ENCODE measurements around the gene MS4A15.
"Not testable (repeated sequence)": the region's sequence is repeated elsewhere in the genome, so short reads cannot be mapped to it uniquely, and the experiment has no call there.

MS4A15 gene

GRCh38 chr11:60754887-60755286 is 1.8 kb upstream of the MS4A15 start:
- no peak for DNase-seq (ENCODE audit: low read depth)

- no peak for DNase-seq (ENCODE audit: low read depth)
These were observed 649 bp downstream of the MS4A15 start for GRCh38 chr11:60757231-60757800.

GRCh38 chr11:60758671-60759070 is 2.0 kb downstream of the MS4A15 start:
- DNase-seq (ENCODE audit: low read depth): not testable (repeated sequence)

DNA sequence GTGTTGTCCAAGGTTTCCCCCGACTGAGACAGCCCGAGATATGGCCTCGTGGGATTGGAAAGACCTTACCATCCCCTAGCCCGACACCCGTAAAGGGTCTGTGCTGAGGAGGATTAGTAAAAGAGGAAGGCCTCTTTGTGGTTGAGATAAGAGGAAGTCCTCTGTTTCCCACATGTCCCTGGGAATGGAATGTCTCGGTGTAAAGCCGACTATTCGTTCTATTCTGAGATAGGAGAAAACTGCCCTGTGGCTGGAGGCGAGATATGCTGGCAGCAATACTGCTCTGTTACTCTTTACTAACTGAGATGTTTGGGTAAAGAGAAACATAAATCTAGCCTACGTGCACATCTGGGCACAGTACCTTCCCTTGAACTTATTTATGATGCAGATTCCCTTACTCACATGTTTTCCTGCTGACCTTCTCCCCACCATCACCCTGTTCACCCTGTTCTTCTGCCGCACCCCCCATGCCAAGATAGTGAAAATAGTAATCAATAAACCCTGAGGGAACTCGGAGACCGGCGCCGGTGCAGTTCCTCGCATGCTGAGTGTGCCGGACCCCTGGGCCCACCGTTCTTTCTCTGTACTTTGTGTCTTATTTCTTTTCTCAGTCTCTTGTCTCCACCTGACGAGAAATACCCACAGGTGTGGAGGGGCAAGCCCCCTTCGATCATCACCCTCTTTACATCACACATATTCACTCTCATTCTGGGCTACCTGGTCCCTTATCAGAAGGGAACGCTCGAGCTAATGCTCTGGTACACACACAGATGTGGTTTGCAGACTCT is 3.0 kb downstream of the MS4A15 start:
- DNase-seq (ENCODE audit: low read depth): not testable (repeated sequence)

DNA sequence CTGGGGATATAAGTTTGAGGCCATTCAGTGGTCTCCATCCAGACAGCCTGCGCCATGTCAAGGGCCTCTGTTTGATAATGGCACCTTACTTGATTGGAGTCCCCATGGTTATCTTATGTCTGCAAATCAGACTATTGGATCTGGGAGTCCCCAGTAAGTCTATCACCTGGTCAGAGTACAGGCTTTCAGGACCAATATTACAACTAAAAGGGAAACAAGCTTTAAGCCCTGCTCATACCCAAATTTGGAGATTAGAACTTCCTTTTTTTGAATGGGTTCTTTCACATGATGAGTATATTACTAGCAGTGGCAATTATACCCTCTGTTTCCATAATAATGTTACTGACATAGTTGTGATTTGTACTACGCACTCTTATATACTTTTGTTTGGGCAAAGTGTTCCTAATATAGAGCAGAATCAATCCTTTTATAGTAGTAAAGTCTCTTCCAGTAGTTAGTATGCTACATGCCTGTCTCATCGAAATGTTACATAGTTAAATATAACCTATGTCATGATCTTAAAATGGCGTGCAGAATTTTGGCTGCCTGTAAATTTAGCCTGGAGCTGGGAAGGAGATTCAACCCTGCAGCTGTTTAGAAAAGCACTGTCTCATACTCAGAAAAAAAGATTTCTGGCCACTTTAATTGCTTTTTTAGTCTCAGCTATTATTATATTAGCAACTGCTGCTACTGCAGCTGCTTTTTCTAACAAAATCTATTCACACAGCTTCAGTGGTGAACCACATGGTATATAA is 4.9 kb downstream of the MS4A15 start:
- DNase-seq (ENCODE audit: low read depth): no peak

- DNase-seq (ENCODE audit: low read depth): no peak
These were observed 6.4 kb downstream of the MS4A15 start for GRCh38 chr11:60762851-60763691.

DNA sequence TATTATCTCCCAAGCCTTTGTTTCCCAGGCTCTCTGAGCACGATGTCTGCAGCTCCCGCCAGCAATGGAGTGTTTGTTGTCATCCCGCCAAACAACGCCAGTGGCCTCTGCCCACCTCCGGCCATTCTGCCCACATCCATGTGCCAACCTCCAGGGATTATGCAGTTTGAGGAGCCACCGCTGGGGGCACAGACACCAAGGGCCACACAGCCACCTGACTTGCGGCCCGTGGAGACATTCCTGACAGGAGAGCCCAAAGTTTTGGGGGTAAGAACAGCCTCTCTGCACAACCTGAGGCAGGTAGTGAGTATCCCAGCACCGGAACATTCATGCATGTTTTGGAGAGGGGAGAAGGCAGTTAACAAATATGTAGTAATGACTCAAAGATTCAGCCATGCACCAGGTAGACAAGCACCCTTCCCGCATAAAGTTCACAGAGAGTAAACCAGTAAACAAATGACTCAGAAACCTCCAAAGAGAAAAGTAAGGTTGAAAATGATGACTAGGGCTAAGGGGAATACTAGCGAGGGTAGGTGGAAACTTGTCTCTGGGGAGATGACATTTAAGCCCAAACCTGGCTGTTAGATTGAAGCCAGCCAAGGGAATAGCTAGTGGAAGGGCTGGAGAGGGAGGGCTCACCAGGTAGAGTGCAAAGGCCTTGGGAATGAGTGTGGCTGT is 7.2 kb downstream of the MS4A15 start:
- DNase-seq (ENCODE audit: low read depth): no peak

GRCh38 chr11:60764879-60765278 is 8.2 kb downstream of the MS4A15 start:
- no peak for DNase-seq (ENCODE audit: low read depth)

DNA sequence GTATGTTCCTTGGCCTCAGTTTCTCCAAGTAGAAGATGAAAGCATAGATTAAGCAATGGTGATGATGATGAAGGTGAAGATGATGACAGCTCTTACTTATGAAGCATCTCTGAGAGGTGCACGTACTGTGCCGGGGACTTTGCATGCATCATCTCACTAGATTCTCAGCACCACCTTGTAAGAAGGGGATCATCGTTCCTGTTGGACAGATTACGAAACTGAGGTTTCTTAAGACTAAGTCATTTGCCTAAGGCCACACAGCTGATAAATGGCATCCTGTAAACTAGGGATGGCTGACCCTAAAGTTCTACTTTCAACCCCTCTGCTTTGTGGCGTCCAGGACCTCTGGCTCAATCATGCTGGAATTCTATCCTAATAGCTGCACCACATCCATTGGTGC is 8.7 kb downstream of the MS4A15 start:
- DNase-seq (ENCODE audit: low read depth): no peak

DNA sequence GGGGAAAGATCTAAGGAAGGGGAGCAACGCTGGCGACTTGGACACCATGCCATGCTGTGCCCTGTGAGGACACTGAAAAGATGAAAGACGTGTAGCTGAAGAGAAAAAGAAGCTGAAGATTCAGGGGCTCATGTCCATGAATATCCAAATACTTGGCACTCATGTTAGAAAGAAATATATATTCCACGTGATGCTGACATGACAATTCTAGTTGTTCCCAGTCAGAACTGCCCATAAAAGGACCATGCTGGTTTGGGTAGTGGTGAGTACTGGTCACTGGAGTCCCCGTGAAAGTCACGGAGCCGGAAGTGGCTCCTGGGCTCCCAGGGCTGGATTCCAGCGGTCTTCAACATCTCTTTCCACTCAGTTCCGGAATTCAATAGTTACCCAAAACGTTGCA is 9.9 kb downstream of the MS4A15 start:
- DNase-seq (ENCODE audit: low read depth): no peak

DNA sequence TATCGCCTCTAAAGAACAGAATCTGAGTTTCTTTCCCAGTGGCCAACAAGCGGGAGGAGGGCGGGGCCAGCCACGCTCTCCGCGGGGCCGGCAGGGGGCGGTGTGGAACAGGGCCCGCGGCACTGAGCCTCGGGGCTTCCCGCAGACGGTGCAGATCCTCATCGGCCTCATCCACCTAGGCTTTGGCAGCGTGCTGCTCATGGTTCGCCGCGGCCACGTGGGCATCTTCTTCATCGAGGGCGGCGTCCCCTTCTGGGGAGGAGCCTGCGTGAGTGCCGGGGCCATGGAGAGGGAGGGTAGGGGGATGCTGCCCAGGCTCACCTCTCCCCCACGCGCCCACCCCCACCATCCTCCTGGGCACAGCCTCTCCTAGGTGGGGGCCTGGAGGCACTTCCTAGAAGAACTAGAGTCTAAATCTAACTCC is 10.7 kb downstream of the MS4A15 start:
- no peak for DNase-seq (ENCODE audit: low read depth)

DNA sequence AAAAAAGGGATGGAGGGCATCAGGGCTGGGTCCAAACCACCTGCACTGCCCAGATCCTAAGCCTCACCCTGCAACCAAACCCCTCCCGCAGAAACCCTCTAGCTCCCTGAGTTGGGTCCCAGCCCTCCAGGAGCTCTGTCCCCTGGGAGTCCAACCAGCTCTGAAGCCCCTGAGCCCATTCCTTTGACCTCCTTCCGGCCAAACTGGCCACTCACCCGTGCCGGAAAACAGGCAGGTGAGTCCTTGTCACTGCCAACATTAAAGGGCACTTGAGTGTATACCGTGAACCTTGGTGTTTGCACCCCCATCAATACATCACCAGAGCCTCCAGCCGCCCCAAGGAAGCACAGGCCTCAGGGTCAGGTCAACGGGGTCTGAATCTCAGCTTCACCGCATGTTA is 11.5 kb downstream of the MS4A15 start:
- no peak for DNase-seq (ENCODE audit: low read depth)

DNA sequence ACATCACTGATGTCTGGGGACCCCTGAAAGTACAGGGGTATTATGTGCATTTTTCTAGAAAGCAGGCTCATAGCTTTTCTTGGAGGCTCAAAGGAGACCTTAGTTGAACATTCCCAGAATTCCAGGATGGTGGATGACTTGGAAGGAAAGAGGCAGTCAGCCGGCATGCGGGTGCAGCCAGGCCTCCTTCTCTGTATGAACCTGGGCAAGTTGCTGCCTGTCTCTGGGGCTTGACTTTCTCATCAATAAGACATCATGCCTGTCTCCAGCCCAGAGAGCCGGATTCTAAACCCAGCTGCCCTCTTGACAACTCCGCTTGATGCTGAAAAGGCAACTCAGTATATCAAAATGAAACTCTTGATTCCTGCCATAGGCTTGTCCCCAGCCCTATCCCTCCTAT is 12.6 kb downstream of the MS4A15 start:
- no peak for DNase-seq (ENCODE audit: low read depth)

DNA sequence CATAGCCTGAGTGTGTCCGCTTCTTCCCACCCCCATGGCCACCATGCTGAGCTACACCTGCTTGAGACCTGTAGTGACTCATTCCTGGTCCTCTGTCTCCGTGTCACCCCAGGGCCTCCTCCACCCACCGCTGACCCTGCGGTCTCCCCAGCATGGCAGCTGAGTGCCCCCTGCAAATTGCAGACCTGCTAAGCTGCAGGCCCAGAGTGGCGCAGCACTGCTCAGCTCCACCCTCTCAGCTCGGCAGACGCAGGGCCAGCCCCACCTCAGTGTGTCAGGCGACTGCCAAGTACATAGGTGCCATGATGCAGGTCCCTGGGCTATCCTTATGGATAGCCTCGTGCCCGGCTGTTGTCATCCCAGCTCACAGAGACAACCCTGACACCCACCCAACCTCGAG is 13.1 kb downstream of the MS4A15 start:
- DNase-seq (ENCODE audit: low read depth): no peak

DNA sequence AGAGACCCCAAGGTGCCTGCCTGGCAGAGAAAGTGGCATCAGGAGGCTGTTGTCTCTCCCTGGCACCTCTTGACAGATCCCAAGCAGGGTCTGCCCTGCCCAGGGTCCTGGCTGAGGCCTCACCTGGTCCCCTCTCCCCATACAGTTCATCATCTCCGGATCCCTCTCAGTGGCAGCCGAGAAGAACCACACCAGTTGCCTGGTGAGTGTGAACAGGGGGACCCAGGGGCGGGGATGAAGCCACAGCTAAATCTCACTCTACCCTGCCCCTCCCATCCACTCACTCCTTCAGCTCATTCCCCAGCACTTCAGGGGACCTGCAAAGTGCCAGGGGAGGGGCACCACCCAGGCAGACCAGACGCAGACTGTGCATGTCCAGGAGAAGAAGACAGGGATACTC is 14.5 kb downstream of the MS4A15 start:
- no peak for DNase-seq (ENCODE audit: low read depth)

GRCh38 chr11:60771879-60772525 is 15.3 kb downstream of the MS4A15 start:
- no peak for DNase-seq (ENCODE audit: low read depth)

DNA sequence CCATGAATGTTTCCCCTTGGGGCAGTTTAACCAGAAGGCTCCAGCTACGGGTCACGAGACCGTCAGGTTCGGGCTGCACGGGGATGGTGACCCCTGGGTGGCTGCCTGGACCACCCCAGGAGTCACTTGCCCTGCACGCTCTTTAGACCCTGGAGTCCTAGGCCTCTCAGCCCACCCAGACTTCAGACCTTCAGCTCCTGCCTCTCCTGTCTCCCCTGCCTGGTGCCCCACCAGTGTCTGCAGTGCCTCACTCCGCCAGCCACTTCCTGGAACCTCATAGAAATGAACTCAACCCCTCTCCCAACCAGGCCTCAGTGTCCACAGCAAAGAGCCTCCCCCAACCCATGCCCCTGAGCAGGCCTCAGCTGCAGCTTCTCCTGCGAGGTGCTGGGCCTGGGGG is 16.0 kb downstream of the MS4A15 start:
- DNase-seq (ENCODE audit: low read depth): no peak

DNA sequence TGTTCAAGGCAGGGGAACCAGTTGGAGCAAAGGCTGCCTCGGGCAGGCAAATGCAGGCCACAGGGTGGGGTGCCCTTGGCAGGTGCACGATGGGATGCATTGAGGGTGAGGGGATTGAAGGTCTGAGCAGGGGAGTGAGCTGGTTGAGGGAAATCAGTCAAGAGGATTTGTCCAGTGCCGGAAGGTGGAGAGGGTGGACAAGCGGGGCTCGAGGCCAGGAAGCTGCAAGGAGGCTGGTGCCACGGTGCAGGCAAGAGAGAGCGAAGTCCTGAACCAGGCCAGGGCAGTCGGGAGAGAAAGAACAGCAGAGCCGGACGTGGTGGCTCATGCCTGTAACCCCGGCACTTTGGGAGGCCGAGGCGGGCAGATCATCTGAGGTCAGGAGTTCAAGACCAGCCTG is 18.1 kb downstream of the MS4A15 start:
- DNase-seq (ENCODE audit: low read depth): no peak

- peak; percentile 69 for DNase-seq (ENCODE audit: low read depth)
These were observed 18.8 kb downstream of the MS4A15 start for GRCh38 chr11:60775420-60775961.

- no peak for DNase-seq (ENCODE audit: low read depth)
These were observed 19.5 kb downstream of the MS4A15 start for GRCh38 chr11:60776167-60776566.

DNA sequence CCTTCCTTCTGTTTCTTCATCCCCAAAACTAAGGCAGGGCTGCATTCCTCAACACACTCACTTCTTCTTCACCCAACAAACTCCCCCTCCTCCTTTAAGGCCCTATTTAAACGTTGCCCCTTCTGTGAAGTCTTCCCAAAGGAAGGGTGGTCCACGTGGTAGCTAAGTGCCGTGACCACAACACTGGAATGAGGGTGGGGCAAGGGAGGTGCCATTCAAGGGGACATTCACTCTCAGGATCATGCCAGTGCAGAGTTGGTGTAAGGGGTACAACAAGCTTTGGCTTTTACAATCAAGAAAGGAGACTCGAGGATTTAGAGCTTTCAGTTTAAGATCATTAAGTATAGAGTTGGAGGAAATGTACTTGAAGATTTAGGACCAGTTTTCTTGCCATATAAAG is 20.4 kb downstream of the MS4A15 start:
- DNase-seq (ENCODE audit: low read depth): no peak
